Amniotic epithelial cell (primary cell): ENCODE data around the gene RASGRF1.

Experiments
- DNase-seq: peaks from one replicate; pipeline ENCODE4 v3.0.0-alpha.2; 2010; ENCODE audit warnings: low read depth

The RASGRF1 gene

DNA sequence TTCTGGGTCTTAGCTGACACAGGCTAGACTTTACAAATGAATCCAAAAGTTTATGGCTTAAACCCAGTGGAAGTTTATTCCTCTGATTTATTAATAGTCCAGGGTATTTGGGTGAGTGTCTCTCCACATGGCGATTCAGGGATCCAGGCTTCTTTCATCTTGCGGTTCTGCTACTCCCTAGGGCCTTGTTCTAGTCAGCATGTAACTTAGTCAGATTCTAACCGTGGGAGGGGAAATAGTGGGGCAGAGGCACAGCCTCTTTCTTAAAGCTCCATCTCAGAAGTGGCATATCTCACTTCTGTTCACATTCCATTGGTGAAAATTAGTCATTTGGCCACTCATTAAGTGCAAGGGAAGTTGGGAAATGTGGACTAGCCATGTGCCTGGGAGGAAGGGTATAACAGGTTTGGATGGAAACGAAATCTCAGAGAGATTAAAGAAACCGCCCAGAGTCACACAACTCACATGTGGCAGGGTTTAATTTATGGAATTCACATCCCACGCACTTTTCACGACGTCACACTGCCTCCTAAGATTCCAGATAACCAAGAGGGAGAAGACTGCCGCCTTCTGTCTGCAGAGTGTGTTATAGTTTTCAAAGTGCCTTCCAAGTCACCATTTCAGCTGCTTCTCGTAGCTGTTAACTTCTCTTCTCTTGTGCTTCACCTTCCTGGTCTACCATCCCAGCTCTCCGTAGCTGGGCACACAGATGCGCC, 11.4 kb upstream of the RASGRF1 start:
- no peak for DNase-seq

DNA sequence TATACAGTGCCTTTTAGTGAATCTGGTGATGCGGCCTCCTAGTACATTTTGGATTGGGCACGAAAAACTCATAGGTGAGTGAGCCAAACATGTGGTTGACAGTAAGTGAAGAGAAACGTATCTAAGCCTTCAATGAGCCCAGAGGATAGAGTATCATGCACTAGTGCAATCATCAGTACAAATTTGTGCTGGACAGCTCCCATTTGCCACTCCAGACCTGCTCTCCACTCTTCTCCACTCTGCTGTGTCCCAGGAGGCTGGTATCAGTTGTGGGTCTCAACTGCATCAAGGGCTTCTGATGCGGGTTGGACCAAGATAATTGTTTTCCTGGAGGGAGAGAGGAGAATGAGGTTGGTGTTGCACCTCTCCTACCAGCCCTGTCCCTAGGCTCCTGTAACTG, 9.1 kb upstream of the RASGRF1 start:
- peak; percentile 15 for DNase-seq

DNA sequence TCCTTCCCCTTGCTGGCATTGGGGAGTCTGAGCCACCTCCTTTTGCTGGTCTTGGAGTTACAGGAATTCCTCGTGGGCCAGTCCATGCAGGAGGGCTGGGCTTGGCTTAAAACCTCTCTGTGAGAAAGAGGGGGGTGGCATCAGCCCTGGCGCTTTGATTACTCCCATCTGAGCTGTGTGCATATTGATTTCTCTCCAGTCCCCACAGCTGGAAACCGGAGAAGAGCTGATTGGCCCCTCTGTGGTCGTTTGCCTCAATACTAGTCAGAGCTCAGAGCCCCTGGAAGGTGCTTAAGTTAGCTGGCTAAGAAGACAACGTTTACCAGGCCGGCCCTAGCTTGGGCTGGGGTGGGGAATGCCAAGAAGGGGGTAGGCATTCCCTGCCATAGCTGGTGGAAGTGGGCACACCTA, 4.0 kb upstream of the RASGRF1 start:
- DNase-seq, result no peak

DNA sequence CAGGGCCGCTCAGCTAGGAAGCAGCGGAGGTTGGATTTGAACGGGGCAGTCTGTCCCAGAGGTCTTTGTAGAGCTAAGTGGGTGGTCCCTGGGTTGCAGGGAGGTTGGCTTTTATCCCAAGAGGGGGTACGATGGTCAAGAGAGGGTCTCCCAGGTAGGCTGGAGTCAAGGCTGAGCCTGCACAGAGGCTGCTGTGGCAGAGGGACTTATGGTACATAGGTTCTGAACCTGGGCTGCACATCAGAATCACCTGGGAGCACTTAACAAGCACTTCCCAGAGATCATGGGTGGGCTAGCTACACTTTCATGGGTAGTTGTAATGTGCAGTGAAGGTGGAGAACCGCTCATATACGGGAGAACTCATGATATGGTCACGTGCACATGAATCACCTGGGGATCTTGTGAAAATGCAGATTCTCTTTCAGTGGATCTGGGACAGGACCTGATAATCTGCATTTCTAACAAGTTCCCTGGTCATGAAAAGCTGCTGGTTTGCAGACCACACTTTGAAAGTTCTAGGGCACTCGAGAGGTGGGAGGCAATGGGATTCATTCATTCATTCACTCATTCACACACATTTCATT, 2.9 kb upstream of the RASGRF1 start:
- no peak for DNase-seq

DNA sequence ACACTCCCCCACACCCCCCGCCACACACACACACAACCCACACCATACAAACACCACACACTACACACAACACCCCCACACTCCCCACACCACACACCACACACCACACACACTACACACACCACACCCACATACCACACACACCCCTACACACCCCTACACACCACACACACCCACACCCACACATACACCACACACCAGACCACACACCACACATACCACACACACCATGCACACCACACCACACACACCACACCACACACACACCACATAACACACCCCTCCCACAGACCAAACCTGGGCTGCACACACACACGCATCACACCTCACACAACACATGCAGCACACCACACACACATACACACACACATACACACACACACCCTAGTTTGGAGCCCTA, 1.8 kb upstream of the RASGRF1 start:
- DNase-seq, result no peak

DNA sequence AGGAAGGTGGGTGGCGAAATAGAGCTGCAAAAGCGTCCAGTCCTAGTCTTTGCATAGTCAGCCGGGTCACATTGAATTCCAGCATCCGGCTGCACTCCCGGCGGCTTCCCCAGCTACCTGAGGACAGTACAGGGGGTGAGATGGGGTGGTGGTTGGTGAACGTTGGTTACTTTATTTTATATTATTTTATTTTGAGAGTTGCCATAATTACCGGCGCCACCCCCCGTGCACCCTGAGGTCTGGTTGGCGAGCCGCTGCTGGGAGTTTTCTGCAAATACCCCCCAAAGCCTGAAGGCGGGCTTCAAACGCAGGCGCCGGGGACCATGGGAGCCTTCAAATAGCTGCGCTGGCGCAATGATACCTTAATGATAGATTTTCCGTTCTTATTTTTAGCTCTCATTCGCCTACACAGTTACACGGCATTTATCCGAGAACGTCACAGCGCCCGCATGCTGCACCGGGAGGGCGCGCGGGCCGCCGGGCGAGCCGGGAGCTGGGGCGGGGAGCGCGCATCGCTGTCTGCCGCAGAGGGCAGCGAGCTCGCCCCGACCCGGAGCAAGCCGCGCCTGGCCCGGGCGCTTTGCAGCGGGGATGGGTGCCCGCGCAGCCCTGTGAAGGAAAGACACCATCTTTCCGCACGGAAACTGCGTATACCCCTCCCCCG, 756 bp upstream of the RASGRF1 start:
- DNase-seq, result peak; percentile 6

DNA sequence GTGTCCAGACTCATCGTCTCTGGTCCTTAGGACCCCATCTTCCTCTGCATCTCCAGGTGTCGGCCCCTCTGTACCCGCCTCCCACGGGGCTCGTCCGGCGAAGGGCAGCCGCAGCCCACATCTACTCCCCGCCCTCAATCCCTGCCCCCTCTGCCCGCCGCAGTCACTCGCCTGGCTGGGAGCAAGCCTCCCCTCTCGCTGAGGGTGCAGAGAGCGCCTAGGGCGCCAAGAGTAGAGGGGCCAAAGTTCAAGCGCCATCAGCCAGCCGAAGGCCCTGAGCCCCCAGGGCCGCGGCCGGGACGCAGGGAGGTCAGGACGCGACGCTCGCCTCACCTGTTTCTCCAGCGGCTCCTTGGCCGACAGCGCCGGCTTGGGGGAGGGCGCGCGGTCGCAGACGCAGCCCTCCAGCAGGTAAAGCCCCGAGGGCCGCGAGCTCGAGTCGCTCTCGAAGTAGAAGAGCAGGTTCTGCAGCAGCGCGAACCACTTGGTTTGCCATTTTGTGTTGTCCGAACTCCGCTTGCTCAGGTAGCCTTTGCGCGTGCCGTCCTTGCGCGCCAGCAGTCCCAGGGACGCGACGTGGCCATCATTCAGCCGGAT, 592 bp downstream of the RASGRF1 start:
- DNase-seq, result no peak

DNA sequence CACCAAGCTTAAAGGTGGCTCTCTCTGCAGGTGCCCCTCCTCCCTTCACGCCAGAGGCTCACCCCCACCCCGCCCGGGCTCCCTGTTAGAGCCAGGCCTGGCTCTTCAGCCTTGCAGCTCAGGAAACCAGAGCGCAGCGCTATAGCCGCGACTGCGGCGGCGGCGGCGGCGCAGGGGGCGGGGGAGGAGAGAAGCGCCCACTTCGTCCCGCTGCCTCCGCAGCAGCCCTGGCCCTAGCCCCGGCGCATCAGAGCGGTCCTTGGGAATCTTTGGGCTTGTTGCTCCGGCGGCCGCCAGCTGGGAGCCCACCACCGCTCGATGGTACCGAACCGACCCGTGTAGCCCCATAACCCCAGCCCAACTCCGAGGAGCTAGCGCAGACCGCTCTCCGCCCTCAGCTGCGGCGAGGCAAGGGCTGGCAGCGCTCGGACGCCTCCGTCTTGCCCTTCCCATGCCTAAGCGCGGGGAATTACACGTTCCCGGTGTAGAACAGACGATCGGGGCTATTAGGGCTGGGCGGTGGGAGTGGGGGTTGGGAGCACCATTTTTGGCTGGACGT, 1.2 kb downstream of the RASGRF1 start:
- DNase-seq, result no peak

DNA sequence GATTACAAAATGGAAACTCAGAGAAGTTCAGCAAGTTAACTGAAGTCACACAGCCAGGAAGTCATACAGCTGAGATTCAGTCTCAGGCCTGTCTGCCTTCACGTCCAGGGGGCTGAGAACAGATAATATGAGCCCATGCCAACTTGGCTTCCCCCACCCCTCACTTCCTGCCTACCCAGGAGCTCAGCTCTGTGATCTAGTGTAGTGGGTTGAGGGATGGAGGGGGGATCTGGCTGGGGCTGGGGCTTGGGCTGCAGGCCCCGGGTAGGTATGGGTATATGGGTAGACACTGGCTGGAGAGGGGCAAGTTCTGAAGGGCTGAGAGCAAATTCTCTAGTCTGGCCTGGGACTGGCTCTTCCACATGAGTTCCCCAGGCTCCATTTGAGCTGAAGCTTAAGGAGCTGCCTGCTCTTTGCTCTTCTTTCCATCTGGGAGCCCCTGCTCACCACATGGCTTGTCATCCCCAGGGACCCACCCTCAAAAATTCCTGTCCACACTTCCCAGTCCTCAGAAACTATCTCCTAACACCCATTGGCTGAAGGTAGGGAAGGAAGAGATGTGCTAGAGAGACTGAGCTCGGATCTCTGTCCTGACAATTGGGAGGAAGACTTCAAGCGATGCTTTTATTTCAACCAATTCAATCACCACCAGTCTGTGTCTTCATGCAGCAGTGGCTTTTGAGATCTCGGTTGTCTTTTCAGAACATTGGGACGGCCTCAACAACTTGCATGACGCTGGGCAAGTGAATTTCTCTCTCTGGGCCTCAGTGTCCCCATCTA, 2.0 kb downstream of the RASGRF1 start:
- no peak for DNase-seq

DNA sequence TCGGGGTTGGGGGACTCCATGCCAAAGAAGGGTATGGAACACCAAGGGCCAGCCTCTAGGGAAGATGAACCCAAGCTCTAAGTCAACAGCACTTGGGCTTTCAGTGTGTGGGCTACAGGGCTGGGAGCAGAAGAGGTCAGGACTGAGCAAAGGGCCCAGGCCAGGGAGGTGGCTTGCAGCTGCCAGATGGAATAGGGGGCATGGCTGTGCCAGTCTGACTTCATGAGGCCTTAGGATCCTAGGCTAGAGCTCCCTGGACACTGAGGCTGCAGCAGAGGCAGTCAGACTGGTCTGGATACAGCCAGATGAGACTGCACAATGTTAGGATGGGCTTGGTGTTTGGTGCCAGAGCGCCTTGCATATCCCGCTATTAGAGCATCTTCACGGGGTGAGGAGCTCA, 3.8 kb downstream of the RASGRF1 start:
- DNase-seq, result no peak

DNA sequence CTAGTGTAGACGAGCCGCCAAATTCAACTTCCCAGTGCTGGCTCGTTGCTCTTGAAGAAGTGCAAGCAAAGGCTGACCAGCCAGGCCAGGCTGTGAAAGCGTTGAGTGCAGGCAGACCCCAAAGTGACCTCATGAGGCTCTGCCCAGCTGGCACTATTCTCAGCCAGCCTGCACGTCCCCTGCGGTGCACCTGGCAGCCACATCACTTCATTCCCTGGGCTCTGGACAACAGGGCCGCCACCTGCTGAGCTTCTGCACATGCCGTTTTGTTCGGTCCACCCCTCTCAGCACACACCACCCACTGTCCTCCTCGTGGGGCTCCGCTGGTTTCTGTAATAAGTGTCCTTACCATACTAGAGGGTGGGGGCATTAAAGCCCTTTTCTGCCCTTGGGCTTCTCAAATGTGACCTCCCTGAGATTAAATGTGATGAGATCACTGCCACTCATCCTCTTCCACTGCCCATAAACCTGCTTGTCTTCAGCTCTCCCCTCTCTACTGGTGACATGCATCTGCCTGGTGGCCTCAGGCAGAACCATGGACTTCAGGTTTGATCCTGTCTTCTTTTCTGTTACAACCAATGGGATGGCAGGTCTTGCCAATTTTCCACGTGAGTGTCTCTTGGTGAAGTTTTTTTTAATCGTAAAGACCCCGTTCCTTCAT, 6.1 kb downstream of the RASGRF1 start:
- no peak for DNase-seq

DNA sequence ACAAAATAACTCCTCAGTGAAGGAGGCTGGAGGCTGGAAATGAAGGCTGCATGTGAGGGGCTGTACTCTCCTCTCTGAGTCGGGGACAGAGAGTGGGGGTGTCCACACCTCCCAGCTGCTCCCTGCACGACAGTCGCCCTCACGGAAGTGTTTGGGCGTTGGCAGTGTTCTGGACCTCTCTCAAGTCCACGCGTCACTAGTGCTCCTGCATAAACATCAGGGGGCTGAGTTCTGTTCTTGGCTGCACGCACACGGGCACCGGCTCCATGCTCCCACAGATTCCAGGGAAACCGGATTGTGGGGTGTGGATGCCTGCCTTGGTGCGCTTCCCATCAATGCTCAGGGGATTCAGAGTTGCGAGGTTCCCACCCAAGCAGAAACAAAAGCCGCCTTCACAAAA, 7.4 kb downstream of the RASGRF1 start:
- no peak for DNase-seq

DNA sequence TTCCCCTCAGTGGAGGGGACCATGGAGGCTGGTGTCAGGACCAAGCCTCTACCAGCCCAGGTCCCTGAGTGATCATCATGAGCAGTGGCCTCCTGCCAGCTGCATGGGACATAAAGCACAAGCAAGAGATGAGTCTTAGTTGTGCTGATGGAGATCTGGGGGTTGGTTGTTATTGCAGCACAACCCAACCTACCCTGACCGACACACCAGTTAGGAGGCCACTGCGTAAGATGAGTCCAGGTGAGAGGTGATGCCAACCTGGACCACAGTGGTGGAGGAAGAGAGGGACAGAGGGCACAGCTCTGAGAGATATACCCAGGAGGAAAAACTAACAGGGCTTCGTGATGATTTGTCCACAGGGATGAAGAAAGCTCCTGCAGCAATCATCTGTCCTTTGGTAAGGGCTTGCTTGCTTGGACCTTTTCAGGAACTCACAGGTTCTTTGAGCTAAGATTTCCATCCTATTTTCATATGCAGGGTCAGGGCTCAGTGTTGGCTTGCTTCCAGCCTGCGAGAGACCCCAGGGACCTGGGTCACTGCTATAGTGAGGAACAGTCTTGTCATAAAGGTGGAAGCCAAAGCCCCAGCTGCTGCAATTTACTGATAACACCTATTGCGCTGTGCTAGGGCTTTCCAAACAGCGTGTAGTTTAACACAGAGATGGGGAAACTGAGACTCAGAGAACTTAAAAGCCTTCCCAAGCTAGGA, 8.1 kb downstream of the RASGRF1 start:
- DNase-seq, result no peak

DNA sequence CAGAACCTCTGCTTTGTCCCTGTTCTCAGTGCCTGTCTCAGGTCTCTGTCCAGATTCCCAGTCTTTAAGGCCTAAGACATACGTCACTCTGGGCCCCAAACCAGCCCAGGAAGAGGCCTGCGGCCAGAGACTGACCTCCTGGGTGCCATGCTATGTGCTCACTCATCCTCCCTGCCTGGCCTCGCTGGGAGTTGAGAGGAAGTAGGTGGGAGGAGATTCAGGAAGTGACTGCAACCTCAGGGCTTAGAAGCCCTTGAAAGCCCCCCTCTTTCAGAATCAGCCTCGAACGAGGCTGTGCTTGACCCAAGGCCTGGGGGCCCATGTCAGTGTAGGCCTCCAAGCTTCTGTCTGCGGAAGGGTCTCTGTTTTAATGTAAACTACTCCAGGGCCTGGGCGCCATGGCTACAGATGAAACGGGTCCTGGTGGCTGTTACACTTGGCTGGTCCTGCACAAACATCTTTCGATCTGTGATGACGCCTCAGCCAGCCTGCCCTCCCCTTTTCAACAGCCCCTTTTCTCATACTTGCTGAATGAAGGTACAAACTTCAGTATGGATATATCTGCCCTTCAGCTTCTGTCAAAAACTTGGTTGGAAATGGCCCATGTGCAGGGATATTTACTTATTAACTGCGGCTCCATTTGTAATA, 11.7 kb downstream of the RASGRF1 start:
- no peak for DNase-seq

DNA sequence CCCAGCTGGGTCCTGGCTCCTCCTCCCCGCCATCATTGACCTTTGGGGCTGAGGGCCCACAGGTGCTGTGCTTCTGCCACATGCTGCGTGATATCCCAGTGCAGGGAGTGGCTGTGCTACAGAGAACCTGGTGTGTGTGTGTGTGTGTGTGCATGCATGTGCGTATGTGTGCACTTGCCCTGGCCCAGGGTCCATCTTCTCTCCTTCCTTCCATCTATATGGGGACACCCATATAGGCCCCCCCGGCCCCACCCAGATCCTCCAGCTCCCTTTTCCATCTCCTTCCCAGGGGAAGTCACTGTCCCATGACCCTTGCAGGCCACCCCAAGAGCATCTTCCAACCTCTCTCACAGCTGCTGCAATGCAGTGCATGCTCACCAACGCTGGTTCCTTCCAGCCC, 12.6 kb downstream of the RASGRF1 start:
- no peak for DNase-seq

DNA sequence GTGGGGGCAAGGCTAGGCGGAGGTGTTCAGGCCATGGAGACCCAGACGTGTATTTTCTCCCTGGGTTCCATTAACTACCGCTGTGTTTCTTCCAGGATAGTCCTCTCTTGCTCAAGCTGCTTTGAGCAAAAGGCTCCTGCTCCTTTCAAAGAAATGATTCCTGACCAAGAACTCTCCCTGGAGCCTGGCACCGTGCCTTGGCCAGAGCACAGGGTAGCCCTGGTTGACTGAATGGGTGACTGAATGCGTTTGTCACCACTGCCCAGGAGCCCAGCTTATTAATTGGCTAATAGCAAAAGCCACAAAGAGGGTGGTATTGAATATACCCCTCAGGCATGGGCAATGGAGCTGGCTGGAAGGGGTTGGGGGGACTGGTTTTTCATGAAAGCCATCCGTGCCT, 13.9 kb downstream of the RASGRF1 start:
- DNase-seq, result no peak

DNA sequence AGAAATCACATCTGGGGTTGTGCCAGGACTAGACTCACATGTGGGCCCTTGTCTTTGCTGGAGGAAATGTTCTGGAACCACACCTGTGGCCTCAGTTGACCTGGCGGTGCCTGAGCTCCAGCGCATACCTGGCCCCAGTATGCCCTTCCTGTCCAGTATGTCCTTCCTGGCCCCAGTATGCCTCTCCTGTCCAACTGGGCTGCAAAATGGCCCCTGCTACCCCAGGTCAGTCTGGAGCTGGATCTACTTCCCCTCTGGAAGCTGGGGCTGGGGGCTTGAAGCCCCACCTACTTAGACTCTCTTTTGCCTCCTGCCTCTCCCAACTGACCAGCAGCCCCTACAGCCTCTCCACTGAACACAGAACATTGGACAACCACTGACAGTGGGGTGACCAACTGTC, 15.3 kb downstream of the RASGRF1 start:
- no peak for DNase-seq

DNA sequence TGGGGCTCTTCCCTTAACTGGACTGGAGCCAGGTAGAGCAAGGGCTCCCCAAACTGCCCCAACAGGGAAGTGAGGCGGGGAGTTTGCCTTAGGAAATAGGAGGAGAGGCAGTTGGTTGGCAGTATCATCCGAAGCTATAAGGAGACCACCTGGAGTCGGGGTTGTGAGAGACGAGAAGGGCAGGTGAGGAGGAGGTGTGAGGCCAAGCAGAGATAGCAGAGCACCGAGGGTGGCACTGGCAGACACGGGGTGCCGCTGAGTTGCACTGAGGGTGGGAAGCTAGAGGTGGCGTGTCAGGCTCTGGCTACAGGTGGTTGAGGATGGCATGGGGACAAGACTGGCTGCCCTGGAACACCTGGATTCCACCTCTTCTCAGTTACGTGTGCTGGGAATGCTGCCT, 17.2 kb downstream of the RASGRF1 start:
- no peak for DNase-seq

DNA sequence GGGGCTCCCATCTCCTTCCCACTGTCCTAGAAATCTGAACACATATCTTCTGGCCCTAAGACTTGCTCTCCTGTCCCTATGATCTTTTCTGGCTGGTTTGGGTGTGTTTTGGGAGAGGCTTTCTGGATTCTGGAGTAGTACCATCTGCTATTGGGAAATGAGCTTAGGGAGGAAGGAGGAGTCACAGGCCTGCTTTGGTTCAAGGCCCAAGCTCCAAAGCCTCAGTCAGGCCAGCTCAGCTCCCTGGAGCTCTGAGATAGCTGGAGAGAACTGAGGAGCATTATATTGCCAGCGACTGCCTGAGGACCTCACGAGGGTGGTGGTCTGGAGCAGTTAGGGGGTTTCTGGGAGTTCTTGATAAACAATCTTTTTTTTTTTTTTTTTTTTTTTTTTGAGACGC, 18.7 kb downstream of the RASGRF1 start:
- no peak for DNase-seq

DNA sequence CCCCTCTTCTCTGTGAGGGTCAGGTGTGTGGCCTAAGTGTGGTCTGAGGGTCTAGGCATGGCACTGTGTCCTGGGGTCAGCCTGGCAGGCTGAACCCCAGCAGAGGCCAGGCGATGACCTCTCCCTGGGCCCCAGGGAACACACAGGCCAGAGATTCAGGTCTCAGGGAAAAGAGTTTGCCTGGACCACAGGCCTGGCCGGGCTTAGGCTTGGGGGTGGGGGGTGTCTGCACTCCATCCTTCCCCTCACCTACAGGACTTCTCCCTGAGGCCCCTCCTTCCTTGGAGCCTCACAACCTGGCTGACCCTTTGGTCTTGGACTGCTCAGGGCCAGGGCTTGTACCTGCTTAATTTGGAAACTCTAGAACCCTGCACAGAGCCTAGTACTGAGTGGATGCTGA, 21.8 kb downstream of the RASGRF1 start:
- DNase-seq, result no peak
